HG02623 (cell line): Measurements from ENCODE around the gene CD209.
A peak's percentile ranks its signal among the peaks of the same experiment; 100 is the strongest.

Experiments
- ATAC-seq: cut with Tn5 transposase; IDR thresholded peaks from one replicate; pipeline ENCODE4 v1.9.1; 2021; ENCODE audit warnings: moderate library complexity; ENCODE audit not compliant: unreplicated experiment

Gene CD209

GRCh38 chr19:7706188-7706954 is 41.0 kb downstream of the CD209 start:
- ATAC-seq = no peak

- no peak for ATAC-seq
Observed at GRCh38 chr19:7705387-7706187, 41.7 kb downstream of the CD209 start.

GRCh38 chr19:7704280-7705060 is 42.9 kb downstream of the CD209 start:
- ATAC-seq = no peak

- no peak for ATAC-seq
Observed at GRCh38 chr19:7703332-7703731, 44.0 kb downstream of the CD209 start.

- ATAC-seq = peak; percentile 50
Observed at GRCh38 chr19:7701654-7702457, 45.5 kb downstream of the CD209 start, which contains the start of gene FCER2. Gene FCER2, minus strand, starts transcription at chr19:7702131. Its CDS starts 2,371 bp downstream, at chr19:7699760.

GRCh38 chr19:7701049-7701653 is 46.2 kb downstream of the CD209 start:
- ATAC-seq = no peak

DNA sequence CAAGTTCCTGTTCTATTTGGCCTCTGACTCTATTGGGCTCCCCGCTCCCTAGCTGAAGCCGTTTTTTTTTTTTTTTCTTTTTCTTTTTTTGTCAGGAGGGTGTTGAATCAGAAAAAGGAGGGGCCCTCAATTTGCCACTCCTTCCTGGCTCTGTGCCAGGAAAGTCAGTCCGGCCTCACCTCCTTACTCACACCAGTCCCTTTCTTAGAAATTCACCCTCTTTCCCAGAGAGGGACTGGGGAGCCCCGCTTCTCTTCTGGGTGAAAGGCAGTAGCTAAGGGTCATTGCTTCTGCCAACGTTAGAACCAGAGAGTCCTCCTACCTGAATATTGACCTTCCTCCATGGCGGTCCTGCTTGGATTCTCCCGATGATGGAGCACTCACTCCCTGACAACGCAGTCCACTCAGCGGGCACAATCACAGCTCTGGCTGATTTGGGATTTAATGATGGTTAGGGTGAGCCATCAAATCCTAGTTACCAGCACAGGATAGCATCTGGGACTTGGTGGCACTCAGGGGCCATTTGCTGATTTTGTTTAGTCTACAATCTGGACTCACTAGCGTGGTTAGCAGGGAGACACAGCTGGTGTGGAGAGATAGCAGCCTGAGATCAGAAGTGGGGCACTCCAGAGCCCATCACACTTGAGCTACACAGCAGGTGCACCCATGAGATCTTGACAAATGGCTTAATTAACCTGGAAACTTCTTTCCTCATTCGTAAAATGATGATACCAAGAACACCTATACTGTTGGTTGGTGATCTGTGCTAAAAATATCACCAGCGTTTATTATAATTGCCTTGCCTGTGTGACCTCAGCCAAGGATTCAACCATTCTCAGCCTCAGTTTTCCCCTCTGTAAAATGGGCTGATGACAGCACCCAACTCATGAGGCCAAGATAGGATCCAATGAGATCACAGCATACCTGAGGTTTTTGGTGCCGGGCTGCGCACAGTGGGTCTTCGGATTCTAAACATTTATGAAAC is 47.6 kb downstream of the CD209 start:
- no peak for ATAC-seq

- ATAC-seq = no peak
Observed at GRCh38 chr19:7699003-7699402, 48.3 kb downstream of the CD209 start.

GRCh38 chr19:7698583-7698982 is 48.8 kb downstream of the CD209 start:
- ATAC-seq = no peak

- no peak for ATAC-seq
Observed at GRCh38 chr19:7697721-7698287, 49.5 kb downstream of the CD209 start.

- ATAC-seq = no peak
Observed at GRCh38 chr19:7694499-7694898, 52.8 kb downstream of the CD209 start.

GRCh38 chr19:7692417-7693088 is 54.8 kb downstream of the CD209 start:
- no peak for ATAC-seq

GRCh38 chr19:7691497-7691896 is 55.8 kb downstream of the CD209 start:
- no peak for ATAC-seq

DNA sequence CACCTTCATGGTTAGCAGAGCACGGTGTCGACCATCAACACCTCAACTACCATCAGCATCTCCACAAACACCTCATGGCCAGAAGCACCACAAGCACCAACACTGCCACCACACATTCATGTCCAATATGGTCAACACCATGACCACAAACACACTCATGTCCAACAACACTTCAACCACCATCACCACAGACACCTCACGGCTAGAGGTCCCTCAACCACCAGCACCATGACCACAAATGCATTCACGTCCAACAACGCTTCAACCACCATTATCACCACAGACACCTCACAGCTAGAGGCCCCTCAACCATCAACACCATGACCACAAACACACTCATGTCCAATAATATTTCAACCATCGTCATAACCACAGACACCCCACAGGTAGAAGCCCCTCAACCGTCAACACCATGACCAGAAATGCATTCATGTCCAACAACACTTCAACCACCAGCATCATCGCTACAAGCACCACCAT is 56.5 kb downstream of the CD209 start:
- no peak for ATAC-seq
